HG03025 (cell line): ENCODE measurements around the gene ACTL7A.
"Not testable (repeated sequence)": the region's sequence is repeated elsewhere in the genome, so short reads cannot be mapped to it uniquely, and the experiment has no call there.

ENCODE experiments used
- ATAC-seq: cut with Tn5 transposase; IDR thresholded peaks from one replicate; pipeline ENCODE4 v1.9.1; 2021; ENCODE audit warnings: mild to moderate bottlenecking, moderate library complexity; ENCODE audit not compliant: unreplicated experiment, low FRiP score

The ACTL7A gene

GRCh38 chr9:108874058-108874788 is 12.2 kb downstream of the ACTL7A start:
- ATAC-seq = no peak

- ATAC-seq = no peak
These were observed 14.4 kb downstream of the ACTL7A start for GRCh38 chr9:108876425-108876824.

- no peak for ATAC-seq
These were observed 15.5 kb downstream of the ACTL7A start for GRCh38 chr9:108877524-108877923.

- no peak for ATAC-seq
These were observed 18.8 kb downstream of the ACTL7A start for GRCh38 chr9:108880738-108881316.

GRCh38 chr9:108882052-108882888 is 20.2 kb downstream of the ACTL7A start:
- no peak for ATAC-seq

GRCh38 chr9:108883085-108883484 is 21.0 kb downstream of the ACTL7A start:
- no peak for ATAC-seq

GRCh38 chr9:108884701-108885100 is 22.6 kb downstream of the ACTL7A start:
- ATAC-seq = no peak

- peak; percentile 98 for ATAC-seq
These were observed 23.7 kb downstream of the ACTL7A start for GRCh38 chr9:108885643-108886348.

- not testable (repeated sequence) for ATAC-seq
These were observed 24.7 kb downstream of the ACTL7A start for GRCh38 chr9:108886594-108887271.

GRCh38 chr9:108889649-108890067 is 27.6 kb downstream of the ACTL7A start:
- ATAC-seq = no peak

- ATAC-seq = no peak
These were observed 32.3 kb downstream of the ACTL7A start for GRCh38 chr9:108894225-108894997.

- ATAC-seq = no peak
These were observed 35.4 kb downstream of the ACTL7A start for GRCh38 chr9:108897324-108898096.

- not testable (repeated sequence) for ATAC-seq
These were observed 37.1 kb downstream of the ACTL7A start for GRCh38 chr9:108899023-108899695.

GRCh38 chr9:108900176-108900575 is 38.1 kb downstream of the ACTL7A start:
- ATAC-seq = no peak

GRCh38 chr9:108903420-108904103 is 41.5 kb downstream of the ACTL7A start:
- no peak for ATAC-seq

GRCh38 chr9:108904161-108904560 is 42.1 kb downstream of the ACTL7A start:
- no peak for ATAC-seq

- ATAC-seq = no peak
These were observed 43.4 kb downstream of the ACTL7A start for GRCh38 chr9:108905494-108905893.

GRCh38 chr9:108910402-108910801 is 48.3 kb downstream of the ACTL7A start:
- no peak for ATAC-seq
